ENCODE data around the gene DENND6B.
"Not testable (repeated sequence)": the region's sequence is repeated elsewhere in the genome, so short reads cannot be mapped to it uniquely, and the experiment has no call there.

Gene DENND6B, protein sequence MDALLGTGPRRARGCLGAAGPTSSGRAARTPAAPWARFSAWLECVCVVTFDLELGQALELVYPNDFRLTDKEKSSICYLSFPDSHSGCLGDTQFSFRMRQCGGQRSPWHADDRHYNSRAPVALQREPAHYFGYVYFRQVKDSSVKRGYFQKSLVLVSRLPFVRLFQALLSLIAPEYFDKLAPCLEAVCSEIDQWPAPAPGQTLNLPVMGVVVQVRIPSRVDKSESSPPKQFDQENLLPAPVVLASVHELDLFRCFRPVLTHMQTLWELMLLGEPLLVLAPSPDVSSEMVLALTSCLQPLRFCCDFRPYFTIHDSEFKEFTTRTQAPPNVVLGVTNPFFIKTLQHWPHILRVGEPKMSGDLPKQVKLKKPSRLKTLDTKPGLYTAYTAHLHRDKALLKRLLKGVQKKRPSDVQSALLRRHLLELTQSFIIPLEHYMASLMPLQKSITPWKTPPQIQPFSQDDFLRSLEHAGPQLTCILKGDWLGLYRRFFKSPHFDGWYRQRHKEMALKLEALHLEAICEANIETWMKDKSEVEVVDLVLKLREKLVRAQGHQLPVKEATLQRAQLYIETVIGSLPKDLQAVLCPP

DNA sequence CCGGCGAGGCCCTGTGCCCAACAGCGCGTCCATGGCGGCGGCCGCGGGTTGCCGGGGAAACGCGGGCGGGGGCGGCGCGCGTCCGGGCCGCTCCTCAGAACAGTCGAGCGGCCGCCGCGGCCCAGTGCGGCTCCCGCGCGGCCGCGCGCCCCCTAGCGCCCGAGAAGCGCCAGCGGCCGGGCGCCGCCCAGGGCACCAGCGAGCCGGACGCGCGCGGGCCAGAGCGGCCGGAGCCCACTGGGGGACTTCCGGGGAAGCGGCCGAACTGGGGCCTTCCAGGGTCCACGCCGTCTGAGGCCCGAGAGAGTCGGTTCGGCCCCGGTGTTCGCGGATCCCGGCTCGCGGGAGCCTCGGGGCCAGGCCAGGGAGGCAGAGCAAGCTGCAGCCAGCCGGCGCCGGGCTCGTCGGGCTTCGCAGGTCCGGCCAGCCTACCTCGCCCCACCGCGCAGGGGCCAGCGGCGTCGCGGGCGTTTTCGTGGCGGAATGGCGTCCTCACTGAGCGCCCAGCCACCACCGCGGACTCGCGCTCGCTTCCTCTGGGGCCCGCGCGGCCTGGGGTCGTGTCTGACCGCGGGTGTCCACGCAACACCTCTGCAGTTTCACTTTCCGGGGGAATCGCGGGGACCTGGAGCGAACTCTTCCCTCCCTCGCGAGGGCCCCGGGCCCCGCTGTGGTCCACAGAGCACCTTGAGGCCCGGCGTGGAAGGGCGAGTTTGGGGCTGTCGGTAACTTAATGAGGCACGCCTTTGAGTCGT lies at the start of gene DENND6B:
DENND6B (minus strand) TSS at position 57 of the 755 bp plus-strand sequence; CDS start at position 33, 24 bp downstream.
- Histone ChIP-seq H3K36me3 (ENCODE audit: control insufficient read depth, insufficient read depth, low read length) (no peaks in the 10 kb centered on the region), H3K27me3 (ENCODE audit: control insufficient read depth, insufficient read depth, low read length) (peaks cover 17% of the 10 kb centered on the region), H3K9ac (ENCODE audit: low read depth, low read length) (peak within 1 kb of the TSS; percentile 85), H3K4me3 (ENCODE audit: low read depth, low read length) (peak within 1 kb of the TSS; percentile 64), H3K9me3 (ENCODE audit: control insufficient read depth, insufficient read depth, low read length) (no peaks in the 10 kb centered on the region), H3K4me1 (ENCODE audit: control insufficient read depth, insufficient read depth, low read length) (peaks cover 2% of the 10 kb centered on the region)

DNA sequence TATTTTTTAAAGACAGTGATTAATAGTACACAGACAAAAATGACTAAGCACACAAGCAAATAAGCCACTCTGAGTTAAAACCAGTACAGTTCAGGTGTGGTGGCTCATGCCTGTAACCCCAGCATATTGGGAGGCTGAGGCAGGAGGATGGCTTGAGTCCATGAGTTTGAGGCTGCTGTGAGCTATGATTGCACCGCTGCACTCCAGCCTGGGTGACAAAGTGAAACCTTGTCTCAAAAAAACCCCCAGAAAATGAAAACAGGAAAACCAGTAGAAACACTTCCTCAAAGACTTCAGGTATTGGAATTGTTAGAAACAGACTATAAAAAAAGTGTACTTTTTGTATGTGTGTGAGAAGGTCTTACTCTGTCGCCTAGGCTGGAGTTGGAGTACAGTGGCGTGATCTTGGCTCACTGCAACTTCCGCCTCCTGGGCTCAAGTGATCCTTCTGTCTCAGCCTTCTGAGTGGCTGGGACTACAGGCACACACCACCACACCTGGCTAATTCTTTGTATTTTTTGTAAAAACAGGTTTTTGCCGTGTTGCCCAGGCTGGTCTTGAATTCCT lies 49.4 kb upstream of the DENND6B start:
- Histone ChIP-seq H3K36me3 (ENCODE audit: control insufficient read depth, insufficient read depth, low read length) (peaks cover 12% of the 10 kb centered on the region), H3K9ac (ENCODE audit: low read depth, low read length) (no peak overlapping the region), H3K9me3 (ENCODE audit: control insufficient read depth, insufficient read depth, low read length) (no peaks in the 10 kb centered on the region), H3K27me3 (ENCODE audit: control insufficient read depth, insufficient read depth, low read length) (no peaks in the 10 kb centered on the region), H3K4me3 (ENCODE audit: low read depth, low read length) (no peak overlapping the region), H3K4me1 (ENCODE audit: control insufficient read depth, insufficient read depth, low read length) (no peaks in the 10 kb centered on the region)

DNA sequence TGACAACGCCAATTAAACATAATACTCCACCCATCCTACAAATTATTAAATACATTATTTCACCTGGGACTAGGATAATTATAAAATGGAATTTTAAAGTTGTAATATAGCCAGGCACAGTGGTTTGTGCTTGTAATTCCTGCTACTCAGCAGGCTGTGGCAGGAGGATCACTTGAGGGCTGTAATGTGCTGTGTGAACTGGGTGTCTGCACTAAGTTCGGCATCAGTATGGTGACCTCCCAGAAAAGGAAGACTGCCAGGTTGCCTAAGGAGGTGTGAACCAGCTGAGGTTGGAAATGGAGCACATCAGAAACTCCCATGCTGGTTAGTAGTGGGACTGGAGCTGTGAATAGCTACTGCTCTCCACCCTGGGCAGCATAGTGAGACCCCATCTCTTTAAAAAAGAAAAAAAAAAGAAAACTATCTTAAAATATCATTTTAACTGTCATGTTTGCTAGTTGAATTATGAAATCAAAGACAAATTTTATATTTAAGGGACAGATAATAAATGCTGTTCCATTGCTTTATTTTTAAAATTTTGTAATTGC lies 44.4 kb upstream of the DENND6B start:
- Histone ChIP-seq H3K9me3 (ENCODE audit: control insufficient read depth, insufficient read depth, low read length) (no peaks in the 10 kb centered on the region), H3K36me3 (ENCODE audit: control insufficient read depth, insufficient read depth, low read length) (peaks cover 12% of the 10 kb centered on the region), H3K9ac (ENCODE audit: low read depth, low read length) (no peak overlapping the region), H3K27me3 (ENCODE audit: control insufficient read depth, insufficient read depth, low read length) (no peaks in the 10 kb centered on the region), H3K4me3 (ENCODE audit: low read depth, low read length) (no peak overlapping the region), H3K4me1 (ENCODE audit: control insufficient read depth, insufficient read depth, low read length) (no peaks in the 10 kb centered on the region)

DNA sequence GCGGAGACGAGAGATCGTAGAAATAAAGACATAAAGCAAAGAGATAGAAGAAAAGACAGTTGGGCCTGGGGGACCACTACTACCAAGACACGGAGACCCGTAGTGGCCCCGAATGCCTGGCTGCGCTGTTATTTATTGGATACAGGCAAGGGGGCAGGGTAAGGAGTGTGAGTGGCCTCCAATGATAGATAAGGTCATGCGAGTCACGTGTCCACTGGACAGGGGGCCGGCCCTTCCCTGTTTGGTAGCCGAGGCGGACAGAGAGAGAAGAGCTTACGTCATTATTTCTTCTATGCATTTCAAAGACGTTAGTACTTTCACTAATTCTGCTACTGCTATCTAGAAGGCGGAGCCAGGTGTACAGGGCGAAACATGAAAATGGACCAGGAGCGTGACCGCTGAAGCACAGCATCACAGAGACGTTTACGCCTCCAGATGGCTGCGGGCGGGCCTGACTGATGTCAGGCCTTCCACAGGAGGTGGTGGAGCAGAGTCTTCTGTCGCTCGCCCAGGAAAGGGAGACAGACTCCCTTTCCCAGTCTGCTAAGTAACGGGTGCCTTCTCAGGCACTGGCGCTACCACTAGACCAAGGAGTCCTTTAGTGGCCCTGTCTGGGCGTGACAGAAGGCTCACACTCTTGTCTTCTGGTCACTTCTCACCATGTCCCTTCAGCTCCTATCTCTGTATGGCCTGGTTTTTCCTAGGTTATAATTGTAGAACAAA lies 41.1 kb upstream of the DENND6B start:
- H3K36me3 ChIP-seq (ENCODE audit: control insufficient read depth, insufficient read depth, low read length): peaks cover 3% of the 10 kb centered on the region
- no peaks in the 10 kb centered on the region for H3K4me1 ChIP-seq (ENCODE audit: control insufficient read depth, insufficient read depth, low read length)

DNA sequence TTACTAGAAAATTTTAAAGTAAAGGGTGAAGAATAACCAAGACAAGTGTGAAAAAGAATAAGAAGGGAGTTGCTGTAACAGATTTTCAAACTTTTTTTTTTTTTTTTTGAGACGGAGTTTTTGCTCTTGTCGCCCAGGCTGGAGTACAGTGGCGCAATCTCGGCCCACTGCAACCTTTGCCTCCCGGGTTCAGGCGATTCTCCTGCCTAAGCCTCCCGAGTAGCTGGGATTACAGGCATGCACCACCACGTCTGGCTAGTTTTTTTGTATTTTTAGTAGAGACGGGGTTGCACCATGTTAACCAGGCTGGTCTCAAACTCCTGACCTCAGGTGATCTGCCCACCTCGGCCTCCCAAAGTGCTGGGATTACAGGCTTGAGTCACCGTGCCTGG lies 37.0 kb upstream of the DENND6B start:
- not testable (repeated sequence) for H3K9me3 ChIP-seq (ENCODE audit: control insufficient read depth, insufficient read depth, low read length); H3K36me3 ChIP-seq (ENCODE audit: control insufficient read depth, insufficient read depth, low read length); H3K4me1 ChIP-seq (ENCODE audit: control insufficient read depth, insufficient read depth, low read length); H3K4me3 ChIP-seq (ENCODE audit: low read depth, low read length); H3K27me3 ChIP-seq (ENCODE audit: control insufficient read depth, insufficient read depth, low read length); H3K9ac ChIP-seq (ENCODE audit: low read depth, low read length)

More for the DNA sequence above, 41.1 kb upstream of the DENND6B start:
- no peaks in the 10 kb centered on the region for H3K27me3 ChIP-seq (ENCODE audit: control insufficient read depth, insufficient read depth, low read length)
- H3K4me3 ChIP-seq (ENCODE audit: low read depth, low read length): no peak overlapping the region
- H3K9me3 ChIP-seq (ENCODE audit: control insufficient read depth, insufficient read depth, low read length): no peaks in the 10 kb centered on the region
- no peak overlapping the region for H3K9ac ChIP-seq (ENCODE audit: low read depth, low read length)

DNA sequence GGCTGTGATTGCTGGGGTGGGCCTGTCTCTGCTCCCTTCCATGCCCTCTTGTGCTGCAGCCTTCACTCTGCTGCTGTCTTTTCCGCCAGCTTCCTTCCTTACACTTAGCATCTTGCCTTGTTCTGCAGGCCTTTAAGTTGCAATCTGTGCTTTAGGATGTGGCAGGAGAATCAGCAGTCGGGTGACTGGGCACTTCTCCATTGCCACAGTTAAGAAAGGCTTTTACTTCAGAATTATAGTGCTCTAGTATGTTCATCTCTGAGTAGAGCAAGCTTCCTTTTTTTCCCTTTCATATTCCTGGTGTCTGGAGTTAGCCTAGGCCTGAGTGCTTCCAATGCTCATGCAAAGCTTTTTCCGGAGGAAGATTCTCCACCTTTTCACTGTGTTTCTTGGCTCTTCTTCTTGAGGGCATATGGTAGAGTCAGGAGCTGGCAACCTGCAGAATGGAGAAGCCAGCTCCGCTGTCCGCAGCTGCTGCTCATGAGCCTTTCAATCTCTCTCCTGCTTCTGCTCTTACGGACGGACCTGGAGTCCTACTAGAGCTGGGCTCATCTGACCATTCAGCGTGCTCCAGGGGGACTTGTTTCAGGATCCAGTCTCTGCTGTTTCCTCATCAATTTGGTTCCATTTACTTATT lies 36.5 kb upstream of the DENND6B start:
- H3K4me3 ChIP-seq (ENCODE audit: low read depth, low read length): no peak overlapping the region
- no peaks in the 10 kb centered on the region for H3K36me3 ChIP-seq (ENCODE audit: control insufficient read depth, insufficient read depth, low read length)
- H3K27me3 ChIP-seq (ENCODE audit: control insufficient read depth, insufficient read depth, low read length): no peaks in the 10 kb centered on the region
- H3K4me1 ChIP-seq (ENCODE audit: control insufficient read depth, insufficient read depth, low read length): no peaks in the 10 kb centered on the region
- H3K9ac ChIP-seq (ENCODE audit: low read depth, low read length): no peak overlapping the region
- no peaks in the 10 kb centered on the region for H3K9me3 ChIP-seq (ENCODE audit: control insufficient read depth, insufficient read depth, low read length)

DNA sequence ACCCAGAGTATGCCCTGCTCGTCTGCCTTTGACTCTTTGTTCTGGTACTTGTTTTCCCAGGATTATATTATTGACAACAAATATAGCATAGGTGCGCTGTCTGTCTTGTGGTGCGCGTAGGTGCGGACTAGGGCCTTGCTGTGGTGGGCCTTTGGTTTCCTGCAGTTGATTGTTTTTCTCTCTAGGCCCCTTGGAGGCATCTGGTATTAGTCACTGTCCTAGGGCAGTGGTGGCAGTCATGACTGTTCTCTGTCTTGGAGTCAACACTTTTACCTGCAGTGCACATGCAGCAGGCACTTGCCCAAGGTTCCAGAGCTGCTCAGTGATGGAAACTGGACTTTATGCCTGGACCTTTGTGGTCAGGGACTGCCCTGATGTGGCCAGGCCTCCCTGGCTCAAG lies 34.9 kb upstream of the DENND6B start:
- no peak overlapping the region for H3K9ac ChIP-seq (ENCODE audit: low read depth, low read length)
- H3K4me3 ChIP-seq (ENCODE audit: low read depth, low read length): no peak overlapping the region
- H3K4me1 ChIP-seq (ENCODE audit: control insufficient read depth, insufficient read depth, low read length): no peaks in the 10 kb centered on the region
- H3K36me3 ChIP-seq (ENCODE audit: control insufficient read depth, insufficient read depth, low read length): no peaks in the 10 kb centered on the region
- no peaks in the 10 kb centered on the region for H3K9me3 ChIP-seq (ENCODE audit: control insufficient read depth, insufficient read depth, low read length)
- H3K27me3 ChIP-seq (ENCODE audit: control insufficient read depth, insufficient read depth, low read length): no peaks in the 10 kb centered on the region

DNA sequence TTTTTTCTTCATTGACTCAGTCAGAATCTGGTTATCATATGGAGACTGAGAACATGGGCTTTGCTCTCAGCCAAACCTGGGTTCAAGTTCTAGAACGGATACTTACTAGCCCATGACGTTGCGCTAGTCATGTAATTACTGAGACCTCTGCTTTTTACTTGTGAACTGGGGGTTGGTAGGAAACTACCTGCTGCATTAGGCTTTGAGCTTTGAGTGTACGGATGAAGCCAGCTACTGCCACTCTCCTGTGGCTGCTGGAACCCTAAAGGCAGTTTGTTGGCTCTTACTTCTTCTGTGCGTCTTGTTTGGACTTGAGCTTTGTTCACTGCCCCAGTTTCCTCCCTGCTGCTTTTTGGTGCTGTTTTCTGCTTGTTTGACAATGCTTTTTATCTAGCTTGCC lies 34.4 kb upstream of the DENND6B start:
- H3K9ac ChIP-seq (ENCODE audit: low read depth, low read length): no peak overlapping the region
- no peaks in the 10 kb centered on the region for H3K36me3 ChIP-seq (ENCODE audit: control insufficient read depth, insufficient read depth, low read length)
- H3K27me3 ChIP-seq (ENCODE audit: control insufficient read depth, insufficient read depth, low read length): no peaks in the 10 kb centered on the region
- H3K4me1 ChIP-seq (ENCODE audit: control insufficient read depth, insufficient read depth, low read length): no peaks in the 10 kb centered on the region
- H3K4me3 ChIP-seq (ENCODE audit: low read depth, low read length): no peak overlapping the region
- H3K9me3 ChIP-seq (ENCODE audit: control insufficient read depth, insufficient read depth, low read length): no peaks in the 10 kb centered on the region

DNA sequence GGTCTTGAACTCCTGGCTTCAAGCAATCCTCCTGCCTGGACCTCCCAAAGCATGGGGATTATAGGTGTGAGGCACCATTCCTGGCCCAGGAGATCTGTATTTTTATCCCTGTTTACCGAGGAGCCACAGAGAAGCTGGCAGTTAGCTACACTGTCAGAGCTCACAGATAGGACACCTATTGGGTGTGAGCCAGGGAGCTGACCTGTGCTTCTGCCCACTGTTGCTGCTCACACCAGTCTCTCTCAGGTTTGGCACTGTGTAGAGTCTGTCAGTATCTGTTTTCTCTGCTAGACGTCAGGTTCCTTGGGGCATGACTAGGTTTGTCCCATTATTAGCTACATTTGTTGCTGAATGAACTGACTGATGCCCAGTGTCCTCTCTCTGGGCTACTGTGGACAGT lies 33.8 kb upstream of the DENND6B start:
- no peak overlapping the region for H3K4me3 ChIP-seq (ENCODE audit: low read depth, low read length)
- H3K4me1 ChIP-seq (ENCODE audit: control insufficient read depth, insufficient read depth, low read length): no peaks in the 10 kb centered on the region
- no peaks in the 10 kb centered on the region for H3K36me3 ChIP-seq (ENCODE audit: control insufficient read depth, insufficient read depth, low read length)

DNA sequence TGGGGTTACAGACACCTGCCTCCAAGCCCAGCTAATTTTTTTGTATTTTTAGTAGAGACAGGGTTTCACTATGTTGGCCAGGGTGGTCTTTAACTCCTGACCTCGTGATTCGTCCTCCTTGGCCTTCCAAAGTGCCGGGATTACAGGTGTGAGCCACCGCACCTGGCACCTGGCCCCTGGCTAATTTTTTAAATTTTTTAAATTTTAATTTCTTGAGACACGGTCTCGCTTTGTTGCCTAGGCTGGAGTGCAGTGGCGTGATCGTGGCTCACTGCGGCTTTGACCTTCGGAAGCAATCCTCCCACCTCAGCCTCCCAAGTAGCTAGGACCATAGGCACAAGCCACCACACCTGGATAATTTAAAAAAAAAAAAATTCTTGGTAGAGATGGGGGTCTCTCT lies 30.9 kb upstream of the DENND6B start:
- no peaks in the 10 kb centered on the region for H3K36me3 ChIP-seq (ENCODE audit: control insufficient read depth, insufficient read depth, low read length)
- no peaks in the 10 kb centered on the region for H3K4me1 ChIP-seq (ENCODE audit: control insufficient read depth, insufficient read depth, low read length)
- no peak overlapping the region for H3K9ac ChIP-seq (ENCODE audit: low read depth, low read length)
- H3K4me3 ChIP-seq (ENCODE audit: low read depth, low read length): no peak overlapping the region
- H3K27me3 ChIP-seq (ENCODE audit: control insufficient read depth, insufficient read depth, low read length): no peaks in the 10 kb centered on the region
- no peaks in the 10 kb centered on the region for H3K9me3 ChIP-seq (ENCODE audit: control insufficient read depth, insufficient read depth, low read length)

More for the DNA sequence above, 33.8 kb upstream of the DENND6B start:
- Histone ChIP-seq H3K9me3 (ENCODE audit: control insufficient read depth, insufficient read depth, low read length) (no peaks in the 10 kb centered on the region), H3K9ac (ENCODE audit: low read depth, low read length) (no peak overlapping the region), H3K27me3 (ENCODE audit: control insufficient read depth, insufficient read depth, low read length) (no peaks in the 10 kb centered on the region)

DNA sequence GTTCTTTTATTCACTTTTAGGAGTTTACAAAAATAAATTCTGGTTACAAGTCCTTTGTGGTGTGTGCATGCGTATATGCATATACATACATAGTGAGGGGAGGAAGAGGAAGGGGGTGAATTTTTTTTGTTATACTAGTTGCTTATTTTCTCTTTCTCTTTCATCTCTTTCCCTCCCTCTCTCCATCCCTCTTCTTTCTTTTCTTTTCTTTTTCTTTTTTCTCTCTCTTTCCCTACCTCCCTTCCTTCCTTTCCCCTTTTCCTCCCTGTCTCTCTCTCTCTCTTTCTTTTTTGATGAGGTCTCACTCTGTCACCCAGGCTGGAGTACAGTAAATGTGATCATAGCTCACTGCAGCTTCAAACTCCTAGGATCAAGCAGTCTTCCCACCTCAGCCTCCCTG lies 30.4 kb upstream of the DENND6B start:
- no peaks in the 10 kb centered on the region for H3K36me3 ChIP-seq (ENCODE audit: control insufficient read depth, insufficient read depth, low read length)
- no peaks in the 10 kb centered on the region for H3K9me3 ChIP-seq (ENCODE audit: control insufficient read depth, insufficient read depth, low read length)
- no peak overlapping the region for H3K4me3 ChIP-seq (ENCODE audit: low read depth, low read length)

More for the DNA sequence above, 30.4 kb upstream of the DENND6B start:
- Histone ChIP-seq H3K27me3 (ENCODE audit: control insufficient read depth, insufficient read depth, low read length) (no peaks in the 10 kb centered on the region), H3K4me1 (ENCODE audit: control insufficient read depth, insufficient read depth, low read length) (no peaks in the 10 kb centered on the region), H3K9ac (ENCODE audit: low read depth, low read length) (no peak overlapping the region)
